Activated B cell treated with CpG ODN at 0.5 μM for 24 hours (primary cell): ENCODE measurements around the gene GLOD4. TPM values are rescaled to one million over a fixed set of nuclear protein-coding genes. Genes with fewer than 3 reads are reported as not detected.

ENCODE experiments used
- ATAC-seq: fragments of 200-7000 bp; cut with Tn5 transposase; one replicate; pipeline ENCODE4 v1.10.0; 2021; ENCODE audit warnings: low read depth, mild to moderate bottlenecking, moderate library complexity
- CTCF ChIA-PET: fragments of 350-600 bp; sonication (Branson Sonifier 250); formaldehyde crosslinking; loops from one replicate; lab custom pipeline; 2021; ENCODE audit warnings: antibody characterized with exemption; lab: Charles Lee
- POLR2A ChIA-PET: fragments of 350-600 bp; sonication (Branson Sonifier 250); formaldehyde crosslinking; loops from one replicate; lab custom pipeline; 2021; ENCODE audit warnings: antibody characterized with exemption; lab: Charles Lee
- DNase-seq: peaks from one replicate; pipeline ENCODE4 v3.0.0; 2022
- H3K27ac Mint-ChIP-seq: one replicate; pipeline ENCODE4 v1.8.0; 2020; ENCODE audit warnings: mixed read lengths
- H3K27me3 Mint-ChIP-seq: one replicate; pipeline ENCODE4 v1.8.0; 2021; ENCODE audit warnings: mixed read lengths
- H3K36me3 Mint-ChIP-seq: one replicate; pipeline ENCODE4 v1.8.0; 2021; ENCODE audit warnings: low read depth, mixed read lengths
- H3K4me1 Mint-ChIP-seq: one replicate; pipeline ENCODE4 v1.8.0; 2021; ENCODE audit warnings: mixed read lengths
- H3K4me3 Mint-ChIP-seq: one replicate; pipeline ENCODE4 v1.8.0; 2020; ENCODE audit warnings: mild to moderate bottlenecking, mixed read lengths
- H3K9me3 Mint-ChIP-seq: one replicate; pipeline ENCODE4 v1.8.0; 2020; ENCODE audit warnings: mixed read lengths
- CTCF ChIP-seq: fragments of 200-600 bp; IDR thresholded peaks from one replicate; pipeline ENCODE4 v1.8.0; 2022; ENCODE audit warnings: antibody characterized with exemption, mild to moderate bottlenecking
- intact Hi-C: fragments of 100-400 bp; cut with micrococcal nuclease; formaldehyde crosslinking; loops from one replicate; pipeline ENCODE4 v1.15.1; 2024
- total RNA-seq: library from RNA; stranded (reverse); gene quantifications from 2 replicates; pipeline ENCODE4 v1.2.3, GENCODE V29; 2022

Gene GLOD4
- total RNA-seq, 1 donor from 2014 or later, result 51.4 TPM

GRCh38 chr17:737561-738113 is 44.4 kb downstream of the GLOD4 start:
- H3K4me3 Mint-ChIP-seq, result no peak overlapping the region
- ChIA-PET POLR2A (interaction anchor here (0.6 to 4.5 kb wide), 2 partner anchors 23 to 365 kb away, joined by 3 to 22 read pairs; partner anchors contain the start of gene VPS53), CTCF (no interaction called here)
- intact Hi-C loops, result no loop called here
- H3K9me3 Mint-ChIP-seq, result no peaks in the 10 kb centered on the region
- H3K27ac Mint-ChIP-seq, result no peak overlapping the region
- no peak for ATAC-seq
- H3K36me3 Mint-ChIP-seq, result peaks cover 18% of the 10 kb centered on the region
- no peak for DNase-seq
- no peak for TF ChIP-seq CTCF
- H3K4me1 Mint-ChIP-seq, result peaks cover 30% of the 10 kb centered on the region
- H3K27me3 Mint-ChIP-seq, result no peaks in the 10 kb centered on the region

- no peaks in the 10 kb centered on the region for H3K36me3 Mint-ChIP-seq
- CTCF ChIA-PET, result interaction anchor here (0.9 kb wide), 1 partner anchor 19 kb away, joined by 4 read pairs; no protein-coding TSS in a partner anchor
- DNase-seq, result no peak
These were observed 48.3 kb downstream of the GLOD4 start for GRCh38 chr17:733743-734142.

GRCh38 chr17:732902-733720 is 49.0 kb downstream of the GLOD4 start:
- no peak for TF ChIP-seq CTCF
- ATAC-seq, result peak; percentile 51
- intact Hi-C loops, result loop anchor here (1.0 to 2.0 kb wide), 3 partner anchors 7 to 20 kb away; partner anchors contain the start of genes GEMIN4 and VPS53
- H3K4me3 Mint-ChIP-seq, result peak overlapping the region; percentile 87
- CTCF ChIA-PET, result interaction anchor here (0.9 to 1.0 kb wide), 2 partner anchors 18 to 20 kb away, joined by 3 to 4 read pairs; no protein-coding TSS in a partner anchor
- no peaks in the 10 kb centered on the region for H3K9me3 Mint-ChIP-seq
- peak; percentile 22 for DNase-seq
- POLR2A ChIA-PET, result interaction anchor here (0.7 kb wide), 1 partner anchor 17 kb away, joined by 5 read pairs; no protein-coding TSS in a partner anchor
- H3K27ac Mint-ChIP-seq, result no peak overlapping the region
- peaks cover 8% of the 10 kb centered on the region for H3K4me1 Mint-ChIP-seq
- H3K27me3 Mint-ChIP-seq, result no peaks in the 10 kb centered on the region
- no peaks in the 10 kb centered on the region for H3K36me3 Mint-ChIP-seq

More at GRCh38 chr17:733743-734142, 48.3 kb downstream of the GLOD4 start:
- no peak for ATAC-seq
- H3K4me3 Mint-ChIP-seq, result peak overlapping the region; percentile 87
- no peak overlapping the region for H3K27ac Mint-ChIP-seq
- TF ChIP-seq CTCF, result no peak
- POLR2A ChIA-PET, result no interaction called here
- intact Hi-C loops, result loop anchor here (2.0 kb wide), 2 partner anchors 19 kb away; partner anchors contain the start of genes GEMIN4 and VPS53
- peaks cover 8% of the 10 kb centered on the region for H3K4me1 Mint-ChIP-seq
- no peaks in the 10 kb centered on the region for H3K27me3 Mint-ChIP-seq
- no peaks in the 10 kb centered on the region for H3K9me3 Mint-ChIP-seq

- Mint-ChIP-seq H3K36me3 (no peaks in the 10 kb centered on the region), H3K27ac (no peak within 1 kb of the TSS), H3K27me3 (no peaks in the 10 kb centered on the region), H3K4me1 (peaks cover 6% of the 10 kb centered on the region), H3K4me3 (peak within 1 kb of the TSS; percentile 87), H3K9me3 (no peaks in the 10 kb centered on the region)
- CTCF ChIA-PET, result interaction anchor here (1.0 kb wide), 1 partner anchor 19 kb away, joined by 3 read pairs; no protein-coding TSS in a partner anchor
- ATAC-seq (peak; percentile 63), DNase-seq (peak; percentile 50)
- POLR2A ChIA-PET, result no interaction called here
- TF ChIP-seq CTCF, result no peak
- intact Hi-C loops, result loop anchor here (1.0 to 2.0 kb wide), 3 partner anchors 8 to 21 kb away; partner anchors contain the start of genes GEMIN4 and VPS53
These were observed 49.8 kb downstream of the GLOD4 start, which contains the start of gene TLCD3A for GRCh38 chr17:732067-732901. Gene TLCD3A, plus strand, starts transcription at chr17:732596. Its CDS starts 52 bp downstream, at chr17:732648.
